ENCODE data around the gene C1orf116. TPM values are rescaled to one million over a fixed set of nuclear protein-coding genes. Genes with fewer than 3 reads are reported as not detected.
A peak's percentile ranks its signal among the peaks of the same experiment; 100 is the strongest.

C1orf116 gene
- total and polyA plus RNA-seq, 8 donors: 17.1 to 91.7 (median 41.3) TPM

DNA sequence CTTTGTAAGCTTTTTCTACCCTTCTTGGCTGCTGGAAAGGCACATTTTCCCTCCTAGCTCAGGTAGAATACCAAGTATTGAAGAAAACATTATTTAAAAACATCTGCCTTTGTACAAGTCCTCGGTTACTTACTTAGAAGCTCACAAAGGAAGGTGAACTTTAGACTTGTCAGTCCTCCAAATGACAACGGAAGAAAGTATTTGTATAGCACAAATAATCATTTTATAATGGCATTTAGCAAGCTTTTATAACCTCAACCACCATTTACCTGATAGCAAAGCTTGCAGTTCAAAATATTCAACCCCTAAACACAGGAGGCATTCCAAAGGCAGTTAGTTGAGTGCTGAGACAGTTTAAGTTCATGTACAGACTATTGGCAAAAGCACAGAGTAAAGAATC is 59.8 kb downstream of the C1orf116 start:
- Histone ChIP-seq H3K27me3 (peaks cover 0 to 15% (median 0%) of the 10 kb centered on the region in 3 donors), H3K9me3 (no peaks in the 10 kb centered on the region), H3K4me1 (peaks cover 4 to 29% (median 7%) of the 10 kb centered on the region in 4 donors), H3K27ac (no peak overlapping the region), H3K36me3 (no peaks in the 10 kb centered on the region), H3K4me3 (no peak overlapping the region)
- TF ChIP-seq POLR2A (IDR thresholded peaks at IDR 0.05) (no peak), EP300 (IDR thresholded peaks at IDR 0.05) (no peak), CTCF (IDR thresholded peaks at IDR 0.05) (no peak), POLR2AphosphoS5 (IDR thresholded peaks at IDR 0.05) (no peak)
- 28 to 50% (median 30%) methylated on average over 2 of the region's 2 CpGs for WGBS, 5 donors
- DNase-seq: no peak
- intact Hi-C loops (cut with DNase I; ENCODE audit: low total_unique reads): no loop called here

DNA sequence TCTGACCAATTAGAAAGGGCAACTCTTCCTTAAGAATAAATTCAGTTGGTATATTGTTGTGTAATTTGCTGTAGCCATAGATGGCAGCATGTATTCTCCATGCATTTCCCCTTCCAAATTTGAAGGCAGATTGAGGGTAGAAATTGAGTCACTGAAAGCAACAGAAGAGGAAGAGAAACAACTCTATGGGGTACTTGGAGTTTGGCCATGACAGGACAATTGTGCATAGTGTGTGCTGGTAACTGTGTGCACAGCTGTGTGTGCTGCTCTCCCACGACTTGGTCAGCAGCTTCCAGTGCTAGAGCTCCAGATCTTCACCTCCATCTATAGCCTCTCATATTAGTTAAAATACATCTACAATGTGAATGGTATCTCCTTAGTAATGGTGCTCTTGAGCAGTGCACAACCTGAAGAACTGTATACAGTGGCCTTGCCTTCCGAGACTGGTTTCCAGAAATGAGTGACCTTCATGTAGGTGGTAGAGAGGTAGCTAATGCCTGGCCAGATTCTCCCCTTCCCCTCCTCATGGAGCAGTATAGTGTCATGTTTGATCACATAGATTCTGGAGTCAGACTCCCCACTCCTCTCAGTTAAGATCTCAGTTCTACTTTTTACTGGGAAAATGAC is 61.4 kb downstream of the C1orf116 start:
- H3K9me3 ChIP-seq: no peaks in the 10 kb centered on the region
- peaks cover 0 to 15% (median 0%) of the 10 kb centered on the region in 3 donors for H3K27me3 ChIP-seq
- intact Hi-C loops (cut with DNase I; ENCODE audit: low total_unique reads): no loop called here
- H3K36me3 ChIP-seq: no peaks in the 10 kb centered on the region
- no peak overlapping the region for H3K4me3 ChIP-seq
- H3K4me1 ChIP-seq: peaks cover 4 to 38% (median 10%) of the 10 kb centered on the region in 4 donors
- 76 to 81% (median 78%) methylated on average over 2 of the region's 2 CpGs for WGBS, 5 donors
- TF ChIP-seq EP300 (IDR thresholded peaks at IDR 0.05) (no peak), POLR2A (IDR thresholded peaks at IDR 0.05) (no peak), CTCF (IDR thresholded peaks at IDR 0.05) (no peak), POLR2AphosphoS5 (IDR thresholded peaks at IDR 0.05) (no peak)
- no peak for DNase-seq
- H3K27ac ChIP-seq: no peak overlapping the region

GRCh38 chr1:206970446-206970845 is 62.1 kb downstream of the C1orf116 start, which contains the start of gene FCAMR:
Gene FCAMR, minus strand, starts transcription at chr1:206970460. Its CDS starts 335 bp downstream, at chr1:206970125.
- peaks cover 0 to 15% (median 0%) of the 10 kb centered on the region in 3 donors for H3K27me3 ChIP-seq
- peaks cover 4 to 38% (median 10%) of the 10 kb centered on the region in 4 donors for H3K4me1 ChIP-seq
- no peak within 1 kb of the TSS for H3K4me3 ChIP-seq
- intact Hi-C loops (cut with DNase I; ENCODE audit: low total_unique reads): no loop called here
- TF ChIP-seq POLR2A (IDR thresholded peaks at IDR 0.05): no peak
- TF ChIP-seq POLR2AphosphoS5 (IDR thresholded peaks at IDR 0.05): no peak
- TF ChIP-seq CTCF (IDR thresholded peaks at IDR 0.05): no peak
- no peak for TF ChIP-seq EP300 (IDR thresholded peaks at IDR 0.05)
- no peak for DNase-seq
- H3K27ac ChIP-seq: no peak within 1 kb of the TSS
- WGBS, 5 donors: 74 to 87% (median 82%) methylated on average over 2 of the region's 2 CpGs
- no peaks in the 10 kb centered on the region for H3K36me3 ChIP-seq
- H3K9me3 ChIP-seq: no peaks in the 10 kb centered on the region

- Histone ChIP-seq H3K27ac (peak overlapping the region in 1 of 5 donors; percentile 8), H3K27me3 (peaks cover 0 to 15% (median 0%) of the 10 kb centered on the region in 3 donors), H3K36me3 (no peaks in the 10 kb centered on the region), H3K4me1 (peaks cover 4 to 38% (median 10%) of the 10 kb centered on the region in 4 donors), H3K9me3 (no peaks in the 10 kb centered on the region), H3K4me3 (no peak overlapping the region)
- intact Hi-C loops (cut with DNase I; ENCODE audit: low total_unique reads): no loop called here
- TF ChIP-seq EP300 (IDR thresholded peaks at IDR 0.05) (no peak), POLR2AphosphoS5 (IDR thresholded peaks at IDR 0.05) (peak in 2 of 3 donors; percentile 14 to 54), CTCF (IDR thresholded peaks at IDR 0.05) (no peak)
- WGBS, 5 donors: 27 to 50% (median 34%) methylated on average over 5 of the region's 5 CpGs
- peak; percentile 61 to 76 for DNase-seq
These were observed 63.5 kb downstream of the C1orf116 start for GRCh38 chr1:206969090-206969489.

Other genes with a start within 250 kb of the C1orf116 start
- not detected for gene IL20, start 167.1 kb downstream of the C1orf116 start, total RNA-seq
- under 1 TPM in 1 of 3 donors, not detected in 2; 0.13 TPM for gene IL20, start 167.1 kb downstream of the C1orf116 start, polyA plus RNA-seq
- gene IL24, start 135.3 kb downstream of the C1orf116 start, total RNA-seq: not detected
- under 1 TPM in 1 of 3 donors, not detected in 2; 1.00 TPM for gene IL24, start 135.3 kb downstream of the C1orf116 start, polyA plus RNA-seq
- gene FCMR, start 110.8 kb downstream of the C1orf116 start, total RNA-seq: 1 to 10 TPM in 3 of 5 donors, not detected in 2; 4.5 to 6.6 (median 5.2) TPM
- gene FCMR, start 110.8 kb downstream of the C1orf116 start, polyA plus RNA-seq: 1 to 10 TPM; 3.3 to 6.7 (median 3.7) TPM
- gene PIGR, start 86.3 kb downstream of the C1orf116 start, total RNA-seq: 1,000 to 10,000 TPM in 2 of 5 donors, 100 to 1,000 TPM in 2, 10 to 100 TPM in 1; 72.7 to 3,112 (median 316) TPM
- 100 to 1,000 TPM in 2 of 3 donors, 1 to 10 TPM in 1; 6.3 to 176 (median 150) TPM for gene PIGR, start 86.3 kb downstream of the C1orf116 start, polyA plus RNA-seq
- under 1 TPM in 2 of 5 donors, not detected in 3; 0.37 to 0.58 TPM for gene FCAMR, start 62.3 kb downstream of the C1orf116 start, total RNA-seq
- gene FCAMR, start 62.3 kb downstream of the C1orf116 start, polyA plus RNA-seq: under 1 TPM in 1 of 3 donors, not detected in 2; 0.30 TPM
- gene YOD1, start 18.5 kb upstream of the C1orf116 start, total RNA-seq: 10 to 100 TPM in 2 of 5 donors, 1 to 10 TPM in 3; 2.3 to 47.9 (median 9.4) TPM
- 1 to 10 TPM; 1.5 to 3.2 (median 1.5) TPM for gene YOD1, start 18.5 kb upstream of the C1orf116 start, polyA plus RNA-seq
- gene PFKFB2, start 20.5 kb upstream of the C1orf116 start, total RNA-seq: 10 to 100 TPM in 4 of 5 donors, 1 to 10 TPM in 1; 2.3 to 97.3 (median 29.1) TPM
- 1 to 10 TPM; 5.1 to 9.3 (median 6.7) TPM for gene PFKFB2, start 20.5 kb upstream of the C1orf116 start, polyA plus RNA-seq
- 1 to 10 TPM in 2 of 5 donors, not detected in 3; 3.5 to 6.2 TPM for gene C4BPB, start 56.1 kb upstream of the C1orf116 start, total RNA-seq
- gene C4BPB, start 56.1 kb upstream of the C1orf116 start, polyA plus RNA-seq: 10 to 100 TPM in 2 of 3 donors, 1 to 10 TPM in 1; 8.5 to 18.9 (median 14.8) TPM
- gene C4BPA, start 71.5 kb upstream of the C1orf116 start, total RNA-seq: 10 to 100 TPM in 1 of 5 donors, not detected in 4; 24.6 TPM
- 1 to 10 TPM in 2 of 3 donors, not detected in 1; 1.2 to 2.5 TPM for gene C4BPA, start 71.5 kb upstream of the C1orf116 start, polyA plus RNA-seq

All from stomach (tissue), 9 donors.